CD4-positive, alpha-beta T cell (primary cell): ENCODE measurements around the gene PDLIM1. TPM values are rescaled to one million over a fixed set of nuclear protein-coding genes. Genes with fewer than 3 reads are reported as not detected.

Experiments
- ATAC-seq: fragments of 200-7000 bp; cut with Tn5 transposase; one replicate; pipeline ENCODE4 v1.10.0; 2022; ENCODE audit warnings: mild to moderate bottlenecking; ENCODE audit not compliant: poor library complexity
- CTCF ChIA-PET: fragments of 350-600 bp; sonication (Branson Sonifier 250); formaldehyde crosslinking; loops from one replicate; lab custom pipeline; 2021; ENCODE audit warnings: antibody characterized with exemption, inconsistent platforms; lab: Charles Lee
- POLR2A ChIA-PET: fragments of 350-600 bp; sonication (Branson Sonifier 250); formaldehyde crosslinking; loops from one replicate; lab custom pipeline; 2021; ENCODE audit warnings: antibody characterized with exemption, inconsistent platforms; lab: Charles Lee
- DNase-seq, 14 experiments: peaks; one replicate each; pipeline ENCODE4 v3.0.0-alpha.2; 2013 to 2020; ENCODE audit warnings: mixed read lengths in 2 of 14
- H3K27ac ChIP-seq, 2 donors: one replicate each; pipeline versions ENCODE4 v1.5.1 to v1.7.0; 2013; ENCODE audit warnings: low read length in 2 of 2, low read depth in 1 of 2, mild to moderate bottlenecking in 1 of 2
- H3K27me3 ChIP-seq, 2 experiments: 1 replicate in 1 of 2; 2 replicates in 1 of 2; pipeline versions ENCODE4 v1.6.1 to v1.7.0; 2013; ENCODE audit warnings: low read length in 2 of 2, control low read depth in 1 of 2, mild to moderate bottlenecking in 1 of 2, moderate library complexity in 1 of 2; ENCODE audit not compliant: insufficient read depth in 2 of 2, control insufficient read depth in 1 of 2
- H3K36me3 ChIP-seq: one replicate; pipeline ENCODE4 v1.6.1; 2013; ENCODE audit warnings: low read length, control low read depth; ENCODE audit not compliant: insufficient read depth
- H3K4me1 ChIP-seq: one replicate; pipeline ENCODE4 v1.6.1; 2013; ENCODE audit warnings: low read length, control low read depth; ENCODE audit not compliant: insufficient read depth
- H3K4me3 ChIP-seq: one replicate; pipeline ENCODE4 v1.5.1; 2013; ENCODE audit warnings: mild to moderate bottlenecking, low read length, moderate library complexity
- H3K9me3 ChIP-seq, 2 experiments: 1 replicate in 1 of 2; 2 replicates in 1 of 2; pipeline versions ENCODE4 v1.6.1 to v1.7.0; 2013; ENCODE audit warnings: low read length in 2 of 2, mild to moderate bottlenecking in 2 of 2, control low read depth in 1 of 2, moderate library complexity in 1 of 2; ENCODE audit not compliant: control insufficient read depth in 1 of 2, insufficient read depth in 1 of 2
- H3K27ac Mint-ChIP-seq: one replicate; pipeline ENCODE4 v1.8.0; 2020; ENCODE audit warnings: mixed read lengths
- H3K27me3 Mint-ChIP-seq: one replicate; pipeline ENCODE4 v1.8.0; 2021; ENCODE audit warnings: mixed read lengths
- H3K36me3 Mint-ChIP-seq: one replicate; pipeline ENCODE4 v1.8.0; 2021; ENCODE audit warnings: low read depth, mixed read lengths
- H3K4me1 Mint-ChIP-seq: one replicate; pipeline ENCODE4 v1.8.0; 2021; ENCODE audit warnings: low read depth, mixed read lengths
- H3K4me3 Mint-ChIP-seq: one replicate; pipeline ENCODE4 v1.8.0; 2020; ENCODE audit warnings: mild to moderate bottlenecking, mixed read lengths
- H3K9me3 Mint-ChIP-seq: one replicate; pipeline ENCODE4 v1.8.0; 2020; ENCODE audit warnings: mixed read lengths
- CTCF ChIP-seq: fragments of 200-600 bp; IDR thresholded peaks from one replicate; pipeline ENCODE4 v1.8.0; 2022; ENCODE audit warnings: antibody characterized with exemption, mild to moderate bottlenecking
- intact Hi-C, 2 experiments: fragments of 100-400 bp; cut with DNase I in 1 of 2; cut with micrococcal nuclease in 1 of 2; formaldehyde crosslinking; loops; one replicate each; pipeline versions ENCODE4 v1.15.1 to v1.9.0; 2023 to 2025; cut with DNase I, micrococcal nuclease
- total RNA-seq, 174 experiments: library from RNA in 2 of 174; stranded (reverse) in 2 of 174; gene quantifications; one replicate each; pipeline ENCODE4 v1.2.3 and lab custom pipeline; 2021 to 2026

PDLIM1 gene
- total RNA-seq, 2 experiments from 2014 or later = 0.41 to 0.75 TPM

- Mint-ChIP-seq H3K4me3 (no peak overlapping the region), H3K36me3 (no peaks in the 10 kb centered on the region), H3K27ac (no peak overlapping the region), H3K4me1 (no peaks in the 10 kb centered on the region), H3K27me3 (no peaks in the 10 kb centered on the region), H3K9me3 (no peaks in the 10 kb centered on the region)
- intact Hi-C loops = no loop called here
- ATAC-seq = no peak
- no peak overlapping the region for H3K4me3 ChIP-seq
- no peak for DNase-seq
- H3K27ac ChIP-seq = no peak overlapping the region
- ChIA-PET POLR2A (no interaction called here), CTCF (no interaction called here)
- no peaks in the 10 kb centered on the region for H3K9me3 ChIP-seq
- no peaks in the 10 kb centered on the region for H3K27me3 ChIP-seq
- TF ChIP-seq CTCF = no peak
- no peaks in the 10 kb centered on the region for H3K4me1 ChIP-seq
- H3K36me3 ChIP-seq = no peaks in the 10 kb centered on the region
Observed at GRCh38 chr10:95331596-95332130, 40.9 kb upstream of the PDLIM1 start.

GRCh38 chr10:95330966-95331453 lies 40.2 kb upstream of the PDLIM1 start:
- no peaks in the 10 kb centered on the region for H3K36me3 Mint-ChIP-seq
- Histone ChIP-seq H3K27ac (no peak overlapping the region), H3K9me3 (no peaks in the 10 kb centered on the region), H3K27me3 (no peaks in the 10 kb centered on the region), H3K4me1 (no peaks in the 10 kb centered on the region), H3K4me3 (no peak overlapping the region), H3K36me3 (no peaks in the 10 kb centered on the region)
- intact Hi-C loops = no loop called here
- H3K4me1 Mint-ChIP-seq = no peaks in the 10 kb centered on the region
- DNase-seq (no peak), ATAC-seq (no peak)
- no peaks in the 10 kb centered on the region for H3K9me3 Mint-ChIP-seq
- no peak overlapping the region for H3K27ac Mint-ChIP-seq
- H3K4me3 Mint-ChIP-seq = no peak overlapping the region
- POLR2A ChIA-PET = no interaction called here
- TF ChIP-seq CTCF = no peak
- CTCF ChIA-PET = no interaction called here
- no peaks in the 10 kb centered on the region for H3K27me3 Mint-ChIP-seq

- Histone ChIP-seq H3K4me3 (no peak overlapping the region), H3K36me3 (no peaks in the 10 kb centered on the region), H3K27me3 (no peaks in the 10 kb centered on the region), H3K4me1 (no peaks in the 10 kb centered on the region), H3K27ac (no peak overlapping the region), H3K9me3 (no peaks in the 10 kb centered on the region)
- CTCF ChIA-PET = no interaction called here
- no peaks in the 10 kb centered on the region for H3K27me3 Mint-ChIP-seq
- H3K4me3 Mint-ChIP-seq = no peak overlapping the region
- no peak for TF ChIP-seq CTCF
- no peaks in the 10 kb centered on the region for H3K36me3 Mint-ChIP-seq
- intact Hi-C loops = no loop called here
- no peaks in the 10 kb centered on the region for H3K4me1 Mint-ChIP-seq
- no peaks in the 10 kb centered on the region for H3K9me3 Mint-ChIP-seq
- no peak overlapping the region for H3K27ac Mint-ChIP-seq
- no peak for ATAC-seq
- no peak for DNase-seq
- POLR2A ChIA-PET = no interaction called here
Observed at GRCh38 chr10:95329296-95329695, 38.5 kb upstream of the PDLIM1 start.
